HepG2 (cell line): Measurements from ENCODE around the gene TSPAN5.

Source experiments
- ATF7-NPFF ChIP-seq: sonication (generic); formaldehyde crosslinking; IDR thresholded peaks from 2 replicates; pipeline ENCODE4 v1.8.1; 2023; ENCODE audit warnings: mild to moderate bottlenecking, low read depth, missing genetic modification reagents, moderate library complexity
- CTCF ChIP-seq: sonication (generic); formaldehyde crosslinking; IDR thresholded peaks from 2 replicates; pipeline ENCODE4 v1.5.0; 2020; ENCODE audit warnings: mild to moderate bottlenecking, missing genetic modification reagents, moderate library complexity
- DRAP1 ChIP-seq: IDR thresholded peaks from 2 replicates; pipeline ENCODE4 v1.6.1; 2016; ENCODE audit warnings: missing genetic modification reagents, missing compliant biosample characterization
- HMG20B ChIP-seq: conservative IDR thresholded peaks from 2 replicates; pipeline ENCODE4 v1.6.1; 2016; ENCODE audit warnings: missing genetic modification reagents, missing compliant biosample characterization
- MAFG ChIP-seq: sonication (generic); formaldehyde crosslinking; IDR thresholded peaks from 2 replicates; pipeline ENCODE4 v1.5.1; 2020; ENCODE audit warnings: mild to moderate bottlenecking, missing genetic modification reagents

GRCh38 chr4:98510340-98510739 is 148.1 kb downstream of the TSPAN5 start:
- TF ChIP-seq HMG20B (CRISPR knock-in tag), result no peak
- TF ChIP-seq DRAP1, result no peak
- no peak for TF ChIP-seq CTCF
- TF ChIP-seq MAFG (CRISPR knock-in tag), result no peak
- no peak for TF ChIP-seq ATF7-NPFF (CRISPR knock-in tag)
